GM12875 (cell line): ENCODE results near the gene CCDC61.

ENCODE experiments used
- H3K4me3 ChIP-seq: one replicate; pipeline ENCODE4 v1.5.1; 2011; ENCODE audit warnings: low read depth, low read length, control low read depth
- TF ChIP-seq, protein P1 (sequence below): IDR thresholded peaks from 2 replicates; pipeline ENCODE4 v1.5.1; 2011; ENCODE audit warnings: low read depth, mild to moderate bottlenecking, control low read depth, inconsistent platforms, low read length, moderate library complexity, borderline replicate concordance; ENCODE audit not compliant: insufficient read depth

CCDC61 gene

DNA sequence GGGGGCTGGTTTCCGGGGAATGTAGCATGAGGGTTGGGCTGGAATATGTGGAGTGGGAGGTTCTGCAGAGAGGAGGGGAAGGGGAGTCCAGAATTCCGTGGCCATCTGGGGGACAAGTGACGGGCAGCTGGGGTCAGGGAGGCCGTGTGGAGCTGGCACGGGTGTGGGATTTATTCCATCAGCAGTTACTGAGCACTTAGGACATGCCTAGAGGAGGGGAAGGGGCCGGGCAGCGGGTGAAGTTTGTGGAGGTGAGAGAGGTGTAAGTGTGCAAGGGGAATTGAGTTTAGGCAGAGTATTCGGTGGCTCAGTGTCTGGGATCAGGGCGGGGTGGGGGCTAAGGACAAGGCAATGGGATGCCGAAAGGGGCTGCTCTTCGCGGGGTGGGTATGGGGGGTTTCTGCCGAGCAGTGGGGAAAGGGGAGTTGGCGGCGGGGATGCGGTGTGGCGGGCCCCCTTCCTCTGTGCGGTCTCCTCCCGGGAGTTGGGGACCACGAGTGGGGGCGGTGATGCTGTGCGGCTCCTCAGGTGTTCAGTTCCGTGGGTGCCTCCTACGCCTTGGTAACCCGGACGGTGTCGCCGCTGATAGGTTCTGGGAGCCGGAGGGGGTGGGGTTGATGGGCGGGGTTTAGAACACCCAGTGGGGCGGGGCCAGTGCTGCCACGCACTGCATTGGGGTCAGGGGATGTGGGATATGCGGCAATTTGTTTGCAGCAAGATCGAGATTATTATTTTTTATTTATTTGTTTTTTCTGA, 5.4 kb downstream of the CCDC61 start:
- peak overlapping the region; percentile 35 for H3K4me3 ChIP-seq
- TF ChIP-seq, protein P1, sequence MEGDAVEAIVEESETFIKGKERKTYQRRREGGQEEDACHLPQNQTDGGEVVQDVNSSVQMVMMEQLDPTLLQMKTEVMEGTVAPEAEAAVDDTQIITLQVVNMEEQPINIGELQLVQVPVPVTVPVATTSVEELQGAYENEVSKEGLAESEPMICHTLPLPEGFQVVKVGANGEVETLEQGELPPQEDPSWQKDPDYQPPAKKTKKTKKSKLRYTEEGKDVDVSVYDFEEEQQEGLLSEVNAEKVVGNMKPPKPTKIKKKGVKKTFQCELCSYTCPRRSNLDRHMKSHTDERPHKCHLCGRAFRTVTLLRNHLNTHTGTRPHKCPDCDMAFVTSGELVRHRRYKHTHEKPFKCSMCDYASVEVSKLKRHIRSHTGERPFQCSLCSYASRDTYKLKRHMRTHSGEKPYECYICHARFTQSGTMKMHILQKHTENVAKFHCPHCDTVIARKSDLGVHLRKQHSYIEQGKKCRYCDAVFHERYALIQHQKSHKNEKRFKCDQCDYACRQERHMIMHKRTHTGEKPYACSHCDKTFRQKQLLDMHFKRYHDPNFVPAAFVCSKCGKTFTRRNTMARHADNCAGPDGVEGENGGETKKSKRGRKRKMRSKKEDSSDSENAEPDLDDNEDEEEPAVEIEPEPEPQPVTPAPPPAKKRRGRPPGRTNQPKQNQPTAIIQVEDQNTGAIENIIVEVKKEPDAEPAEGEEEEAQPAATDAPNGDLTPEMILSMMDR = no peak

DNA sequence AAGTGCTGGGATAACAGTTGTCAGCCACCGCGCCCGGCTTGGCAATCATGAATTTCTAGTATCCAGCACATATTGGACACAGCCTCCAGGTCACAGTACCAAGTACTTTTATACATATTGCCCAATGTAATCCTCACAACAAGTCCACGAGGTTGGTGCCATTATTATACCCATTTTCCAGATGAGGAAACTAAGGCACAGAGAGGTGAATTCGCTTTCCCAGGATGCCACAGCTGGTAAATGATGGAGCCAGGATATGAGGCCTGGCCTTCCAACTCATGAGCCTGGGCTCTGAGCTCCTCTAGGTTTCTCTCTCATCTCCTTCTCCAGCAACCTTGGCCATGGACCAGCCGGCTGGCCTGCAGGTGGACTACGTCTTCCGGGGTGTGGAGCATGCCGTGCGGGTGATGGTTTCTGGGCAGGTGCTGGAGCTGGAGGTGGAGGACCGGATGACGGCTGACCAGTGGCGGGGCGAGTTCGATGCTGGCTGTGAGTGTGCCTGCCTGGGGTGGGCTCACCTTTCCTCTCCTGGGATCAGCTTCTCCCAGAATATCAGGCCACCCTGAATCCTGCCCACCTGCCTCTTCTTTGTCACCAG, 7.5 kb downstream of the CCDC61 start:
- TF ChIP-seq, protein P1 = no peak
- no peak overlapping the region for H3K4me3 ChIP-seq

DNA sequence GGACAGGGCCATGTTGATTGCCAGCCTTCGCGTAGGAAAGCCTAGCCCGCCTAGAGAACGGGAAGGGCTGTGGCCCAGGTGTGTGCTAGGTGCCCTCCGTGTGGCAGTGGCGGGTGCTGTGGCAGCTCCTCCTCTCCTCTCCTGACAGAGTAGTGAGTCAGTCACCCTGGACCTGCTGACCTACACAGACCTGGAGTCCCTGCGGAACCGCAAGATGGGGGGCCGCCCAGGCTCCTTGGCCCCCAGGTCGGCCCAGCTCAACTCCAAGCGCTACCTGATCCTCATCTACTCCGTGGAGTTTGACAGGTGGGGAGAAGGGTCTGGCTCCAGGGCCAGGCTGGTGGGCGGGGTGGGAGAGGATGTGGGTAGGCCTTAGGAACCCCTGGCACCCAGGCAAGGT, 11.1 kb downstream of the CCDC61 start:
- TF ChIP-seq, protein P1 = no peak

DNA sequence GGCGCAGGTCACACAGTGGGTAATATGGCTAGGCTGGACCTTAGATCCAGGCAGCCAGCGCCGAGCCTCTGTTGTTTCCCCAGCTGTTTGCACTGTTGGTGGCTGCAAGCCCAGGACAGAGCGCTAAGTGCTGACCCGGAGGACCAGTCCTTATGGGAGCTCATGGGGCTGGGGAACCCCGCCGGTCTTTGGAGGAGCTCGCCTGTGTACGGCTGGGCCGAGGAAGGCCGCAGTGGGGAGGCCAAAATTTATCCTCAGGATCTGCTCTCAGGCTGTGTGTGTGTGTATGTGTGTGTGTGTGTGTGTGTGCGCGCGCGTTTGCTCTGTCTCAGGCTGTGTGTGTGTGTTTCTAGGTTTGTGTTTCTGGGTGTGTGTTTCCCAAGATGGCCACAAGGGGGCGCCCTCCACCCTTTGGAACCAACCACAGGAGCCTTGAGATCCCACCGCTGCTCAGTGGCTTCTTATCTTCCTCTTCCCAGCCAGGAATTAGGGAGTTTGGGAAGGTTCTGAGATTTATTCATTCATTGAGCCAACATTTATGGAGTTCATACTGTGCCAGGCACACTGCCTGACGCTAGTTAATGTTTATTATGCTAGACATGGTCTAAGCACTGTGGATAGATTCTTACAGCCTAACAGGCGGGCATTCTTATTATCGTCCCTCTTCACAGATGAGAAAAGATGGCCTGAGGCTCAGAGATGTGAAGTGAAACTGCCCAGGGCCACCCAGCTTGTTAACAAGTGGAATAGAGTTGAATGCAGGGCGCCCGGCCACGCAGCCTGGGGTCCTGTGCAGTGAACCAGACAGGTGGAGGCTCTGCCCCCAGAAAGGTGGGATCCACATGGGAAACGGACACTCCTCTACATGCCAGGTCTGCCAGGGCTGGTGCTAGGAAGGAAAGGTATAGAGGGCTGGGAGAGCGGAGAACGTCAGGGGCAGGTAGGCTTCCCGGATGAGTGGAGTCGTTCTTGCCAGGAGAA, 14.6 kb downstream of the CCDC61 start:
- no peak overlapping the region for H3K4me3 ChIP-seq
- TF ChIP-seq, protein P1 = peak; percentile 78

More for the DNA sequence above, 11.1 kb downstream of the CCDC61 start:
- H3K4me3 ChIP-seq = no peak overlapping the region

DNA sequence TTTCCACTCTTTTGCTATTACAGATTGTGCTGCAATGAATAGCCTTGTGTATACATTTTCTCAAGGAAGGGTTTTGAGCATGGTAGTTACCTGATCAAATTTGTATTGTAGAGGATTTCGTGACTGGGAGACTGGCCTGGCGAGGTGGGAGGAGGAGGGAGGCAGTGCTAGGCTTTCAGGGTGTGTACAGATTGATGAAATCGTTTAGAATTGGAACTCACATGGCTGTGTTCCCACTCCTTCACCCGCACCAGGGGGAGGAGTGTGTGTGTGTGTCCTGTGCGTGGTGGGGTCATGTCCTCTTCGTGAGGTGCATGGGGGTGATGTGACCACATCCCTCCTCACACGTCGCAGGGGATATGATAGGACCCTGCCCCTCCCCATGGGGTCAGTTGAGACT, 19.3 kb downstream of the CCDC61 start:
- no peak overlapping the region for H3K4me3 ChIP-seq
- TF ChIP-seq, protein P1 = no peak

DNA sequence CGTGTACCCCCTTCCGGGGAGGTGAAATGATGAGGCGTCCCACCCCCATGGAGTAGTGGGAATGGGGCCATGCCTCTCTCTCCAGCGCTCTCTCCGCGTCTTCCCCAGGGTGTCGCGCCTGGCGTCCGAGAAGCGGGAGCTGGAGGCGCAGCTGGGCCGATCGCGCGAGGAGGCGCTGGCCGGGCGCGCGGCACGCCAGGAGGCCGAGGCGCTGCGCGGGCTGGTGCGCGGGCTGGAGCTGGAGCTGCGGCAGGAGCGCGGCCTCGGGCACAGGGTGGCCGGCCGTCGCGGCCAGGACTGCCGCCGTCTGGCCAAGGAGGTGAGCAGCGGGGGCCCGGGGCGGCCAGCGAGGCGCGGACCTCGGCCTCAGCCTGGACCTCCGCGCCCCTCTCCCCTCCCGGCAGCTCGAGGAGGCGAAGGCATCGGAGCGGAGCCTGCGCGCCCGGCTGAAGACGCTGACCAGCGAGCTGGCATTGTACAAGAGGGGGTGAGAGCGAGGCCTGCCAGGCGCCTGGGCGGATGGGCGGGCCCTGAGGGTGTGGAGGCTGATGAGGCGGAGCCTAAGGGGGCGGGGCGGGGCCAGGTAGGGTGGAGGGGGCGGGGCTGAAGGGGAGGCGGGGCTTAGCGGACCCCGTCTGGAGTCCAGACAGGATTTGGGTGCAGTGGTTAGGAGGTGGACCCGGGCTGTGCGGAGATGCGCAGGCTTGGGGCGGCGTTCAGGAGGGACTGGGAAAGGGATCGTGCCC, 19.8 kb downstream of the CCDC61 start:
- H3K4me3 ChIP-seq = peak overlapping the region; percentile 10
- TF ChIP-seq, protein P1 = no peak
